Hematopoietic multipotent progenitor cell treated with erythropoietin and hydrocortisone succinate and interleukin-3 and kit ligand, for 17 days (in vitro differentiated cells): Measurements from ENCODE around the gene BCAS3.

Experiments
- DNase-seq: peaks from one replicate; pipeline ENCODE4 v3.0.0-alpha.2; 2015; ENCODE audit warnings: low spot score

Gene BCAS3

GRCh38 chr17:61065263-61065773 is 387.7 kb downstream of the BCAS3 start:
- DNase-seq = no peak

- no peak for DNase-seq
Measured at GRCh38 chr17:61066062-61066461, 388.4 kb downstream of the BCAS3 start.

- no peak for DNase-seq
Measured at GRCh38 chr17:61070649-61071048, 393.0 kb downstream of the BCAS3 start.

- no peak for DNase-seq
Measured at GRCh38 chr17:61072648-61073047, 395.0 kb downstream of the BCAS3 start.

GRCh38 chr17:61073131-61073530 is 395.5 kb downstream of the BCAS3 start:
- DNase-seq = no peak

- DNase-seq = no peak
Measured at GRCh38 chr17:61073799-61074513, 396.3 kb downstream of the BCAS3 start.

- no peak for DNase-seq
Measured at GRCh38 chr17:61075988-61076387, 398.3 kb downstream of the BCAS3 start.

- DNase-seq = no peak
Measured at GRCh38 chr17:61076621-61077031, 399.0 kb downstream of the BCAS3 start.

- DNase-seq = no peak
Measured at GRCh38 chr17:61081959-61082358, 404.3 kb downstream of the BCAS3 start.

- no peak for DNase-seq
Measured at GRCh38 chr17:61084260-61084659, 406.6 kb downstream of the BCAS3 start.

GRCh38 chr17:61087024-61087423 is 409.4 kb downstream of the BCAS3 start:
- DNase-seq = no peak

- no peak for DNase-seq
Measured at GRCh38 chr17:61088556-61088955, 410.9 kb downstream of the BCAS3 start.

- DNase-seq = no peak
Measured at GRCh38 chr17:61091096-61091495, 413.4 kb downstream of the BCAS3 start.

GRCh38 chr17:61097781-61098180 is 420.1 kb downstream of the BCAS3 start:
- DNase-seq = no peak

- DNase-seq = no peak
Measured at GRCh38 chr17:61106354-61106753, 428.7 kb downstream of the BCAS3 start.

- DNase-seq = no peak
Measured at GRCh38 chr17:61116577-61116976, 438.9 kb downstream of the BCAS3 start.

- no peak for DNase-seq
Measured at GRCh38 chr17:61117983-61118382, 440.3 kb downstream of the BCAS3 start.

- no peak for DNase-seq
Measured at GRCh38 chr17:61118871-61119270, 441.2 kb downstream of the BCAS3 start.

GRCh38 chr17:61122326-61122913 is 444.8 kb downstream of the BCAS3 start:
- no peak for DNase-seq

GRCh38 chr17:61124562-61124961 is 446.9 kb downstream of the BCAS3 start:
- no peak for DNase-seq

GRCh38 chr17:61126473-61127249 is 449.0 kb downstream of the BCAS3 start:
- no peak for DNase-seq

- no peak for DNase-seq
Measured at GRCh38 chr17:61127960-61128359, 450.3 kb downstream of the BCAS3 start.

GRCh38 chr17:61128661-61129115 is 451.0 kb downstream of the BCAS3 start:
- DNase-seq = no peak
